IMR-90 (cell line): ENCODE data around the gene GALNT14. TPM values are rescaled to one million over a fixed set of nuclear protein-coding genes. Genes with fewer than 3 reads are reported as not detected.

Experiments
- ATAC-seq: fragments of 200-7000 bp; cut with Tn5 transposase; 2 replicates; pipeline ENCODE4 v1.9.1; 2020; ENCODE audit warnings: low read depth, mild to moderate bottlenecking, moderate library complexity
- BruUV-seq: library from RNA; stranded (reverse); fragments of 400-500 nt; replicated peaks from 2 replicates; lab custom pipeline; 2021; lab: Mats Ljungman, UMichigan
- CTCF ChIA-PET: fragments of 300-600 bp; formaldehyde crosslinking; extraction: SDS; loops from one replicate; lab custom pipeline; 2021; ENCODE audit warnings: antibody characterized with exemption; lab: Yijun Ruan, JAX
- POLR2A ChIA-PET: fragments of 300-600 bp; sonication (Branson Sonifier 250); formaldehyde crosslinking; loops from one replicate; lab custom pipeline; 2022; ENCODE audit warnings: antibody characterized with exemption; ENCODE audit not compliant: unreplicated experiment; lab: Charles Lee
- DNase-seq: peaks from one replicate; pipeline ENCODE4 v3.0.0; 2013
- H2AFZ ChIP-seq: replicated peaks from 2 replicates; pipeline ENCODE3; 2013; ENCODE audit warnings: low read length, mild to moderate bottlenecking; ENCODE audit not compliant: poor library complexity
- H2AK5ac ChIP-seq: 2 replicates; pipeline ENCODE4 v1.6.1; 2013; ENCODE audit warnings: low read depth, low read length, inconsistent platforms
- H2AK9ac ChIP-seq: replicated peaks from 2 replicates; pipeline ENCODE3; 2013; ENCODE audit warnings: mild to moderate bottlenecking, low read depth, low read length, moderate library complexity; ENCODE audit not compliant: poor library complexity
- H2BK120ac ChIP-seq: 2 replicates; pipeline ENCODE4 v1.6.1; 2013; ENCODE audit warnings: low read depth, low read length, inconsistent platforms
- H2BK15ac ChIP-seq: 3 replicates; pipeline ENCODE4 v1.6.1; 2013; ENCODE audit warnings: low read depth, low read length, inconsistent platforms
- H2BK20ac ChIP-seq: 2 replicates; pipeline ENCODE4 v1.6.1; 2013; ENCODE audit warnings: low read depth, mild to moderate bottlenecking, inconsistent platforms, low read length, moderate library complexity
- H2BK5ac ChIP-seq: 2 replicates; pipeline ENCODE4 v1.6.1; 2013; ENCODE audit warnings: mild to moderate bottlenecking, low read depth, low read length, inconsistent platforms; ENCODE audit not compliant: poor library complexity, severe bottlenecking
- H3K14ac ChIP-seq: replicated peaks from 2 replicates; pipeline ENCODE4 v1.6.1; 2013; ENCODE audit warnings: low read depth, low read length, inconsistent platforms
- H3K18ac ChIP-seq: 2 replicates; pipeline ENCODE4 v1.6.1; 2013; ENCODE audit warnings: low read depth, low read length, control low read depth
- H3K23ac ChIP-seq: 2 replicates; pipeline ENCODE4 v1.6.1; 2013; ENCODE audit warnings: low read depth, low read length, inconsistent platforms
- H3K27ac ChIP-seq: 2 replicates; pipeline ENCODE4 v1.5.1; 2013; ENCODE audit warnings: mild to moderate bottlenecking, control low read depth, low read length; ENCODE audit not compliant: insufficient read depth
- H3K27me3 ChIP-seq: 2 replicates; pipeline ENCODE4 v1.6.1; 2013; ENCODE audit warnings: low read length; ENCODE audit not compliant: control insufficient read depth, insufficient read depth
- H3K36me3 ChIP-seq: 2 replicates; pipeline ENCODE4 v1.6.1; 2013; ENCODE audit warnings: low read length, mixed read lengths; ENCODE audit not compliant: control insufficient read depth, insufficient read depth
- H3K4ac ChIP-seq: 2 replicates; pipeline ENCODE4 v1.6.1; 2013; ENCODE audit warnings: low read depth, low read length, inconsistent platforms
- H3K4me1 ChIP-seq: 2 replicates; pipeline ENCODE4 v1.6.1; 2013; ENCODE audit warnings: low read length, mixed read lengths; ENCODE audit not compliant: control insufficient read depth, insufficient read depth
- H3K4me2 ChIP-seq: 2 replicates; pipeline ENCODE4 v1.6.1; 2013; ENCODE audit warnings: low read depth, mild to moderate bottlenecking, control low read depth, low read length, moderate library complexity
- H3K4me3 ChIP-seq: 2 replicates; pipeline ENCODE4 v1.5.1; 2013; ENCODE audit warnings: low read depth, mild to moderate bottlenecking, control low read depth, low read length, moderate library complexity; ENCODE audit not compliant: insufficient read depth
- H3K56ac ChIP-seq: 2 replicates; pipeline ENCODE4 v1.6.1; 2013; ENCODE audit warnings: low read length, inconsistent platforms; ENCODE audit not compliant: insufficient read depth; ENCODE audit errors: extremely low read depth
- H3K79me1 ChIP-seq, 2 experiments: 2 replicates each; pipeline ENCODE4 v1.6.1; 2013; ENCODE audit warnings: low read length in 2 of 2, inconsistent platforms in 1 of 2, low read depth in 1 of 2
- H3K9ac ChIP-seq: 2 replicates; pipeline ENCODE4 v1.6.1; 2013; ENCODE audit warnings: low read depth, low read length, control low read depth
- H3K9me1 ChIP-seq: 2 replicates; pipeline ENCODE4 v1.6.1; 2013; ENCODE audit warnings: low read length, inconsistent platforms; ENCODE audit not compliant: insufficient read depth
- H3K9me3 ChIP-seq: 2 replicates; pipeline ENCODE4 v1.6.1; 2013; ENCODE audit warnings: low read length; ENCODE audit not compliant: control insufficient read depth, insufficient read depth
- H4K20me1 ChIP-seq: 2 replicates; pipeline ENCODE4 v1.6.1; 2013; ENCODE audit warnings: low read length, inconsistent platforms; ENCODE audit not compliant: insufficient read depth
- H4K5ac ChIP-seq: 2 replicates; pipeline ENCODE4 v1.6.1; 2013; ENCODE audit warnings: mild to moderate bottlenecking, low read depth, low read length, control low read depth
- H4K8ac ChIP-seq, 2 experiments: 2 replicates each; pipeline ENCODE4 v1.6.1; 2013; ENCODE audit warnings: low read depth in 2 of 2, low read length in 2 of 2, control low read depth in 1 of 2, inconsistent platforms in 1 of 2
- H4K91ac ChIP-seq: 2 replicates; pipeline ENCODE4 v1.6.1; 2013; ENCODE audit warnings: low read depth, low read length, inconsistent platforms; ENCODE audit not compliant: insufficient read depth
- BHLHE40 ChIP-seq: fragments of 150-350 bp; IDR thresholded peaks from 2 replicates; pipeline ENCODE4 v1.6.1; 2016; ENCODE audit warnings: mild to moderate bottlenecking, low read depth, low read length
- CEBPB ChIP-seq: IDR thresholded peaks from 2 replicates; pipeline ENCODE4 v1.6.1; 2012; ENCODE audit warnings: low read depth, low read length, improper control_type of control experiment
- CHD1 ChIP-seq: IDR thresholded peaks from 2 replicates; pipeline ENCODE4 v1.6.1; 2012; ENCODE audit warnings: low read depth, low read length, improper control_type of control experiment
- CTCF ChIP-seq: conservative IDR thresholded peaks from 2 replicates; pipeline ENCODE4 v1.5.1; 2012; ENCODE audit warnings: mild to moderate bottlenecking, low read depth, low read length, improper control_type of control experiment
- ELK1 ChIP-seq: fragments of 150-350 bp; IDR thresholded peaks from 2 replicates; pipeline ENCODE4 v1.6.1; 2016; ENCODE audit warnings: low read depth, mild to moderate bottlenecking, low read length, moderate library complexity, borderline replicate concordance
- FOS ChIP-seq: fragments of 150-350 bp; IDR thresholded peaks from 2 replicates; pipeline ENCODE4 v1.6.1; 2016; ENCODE audit warnings: low read depth, low read length
- MAFK ChIP-seq: IDR thresholded peaks from 2 replicates; pipeline ENCODE4 v1.6.1; 2012; ENCODE audit warnings: low read depth, low read length, improper control_type of control experiment
- MAZ ChIP-seq: IDR thresholded peaks from 2 replicates; pipeline ENCODE4 v1.6.1; 2012; ENCODE audit warnings: low read depth, mild to moderate bottlenecking, low read length, improper control_type of control experiment, moderate library complexity, borderline replicate concordance
- MXI1 ChIP-seq: IDR thresholded peaks from 2 replicates; pipeline ENCODE4 v1.6.1; 2012; ENCODE audit warnings: low read depth, mild to moderate bottlenecking, low read length, moderate library complexity, borderline replicate concordance
- NFE2L2 ChIP-seq: fragments of 150-350 bp; IDR thresholded peaks from 2 replicates; pipeline ENCODE4 v1.6.1; 2016; ENCODE audit warnings: low read depth, mild to moderate bottlenecking, low read length
- POLR2A ChIP-seq: IDR thresholded peaks from 2 replicates; pipeline ENCODE4 v1.6.1; 2012; ENCODE audit warnings: mild to moderate bottlenecking, low read depth, low read length
- RAD21 ChIP-seq: IDR thresholded peaks from 2 replicates; pipeline ENCODE4 v1.6.1; 2012; ENCODE audit warnings: low read length, improper control_type of control experiment
- RCOR1 ChIP-seq: IDR thresholded peaks from 2 replicates; pipeline ENCODE4 v1.6.1; 2012; ENCODE audit warnings: mild to moderate bottlenecking, low read length, improper control_type of control experiment; ENCODE audit not compliant: insufficient replicate concordance
- RFX5 ChIP-seq: IDR thresholded peaks from 2 replicates; pipeline ENCODE4 v1.8.0; 2012; ENCODE audit warnings: low read depth, mild to moderate bottlenecking, low read length, moderate library complexity
- SMC3 ChIP-seq: fragments of 150-350 bp; IDR thresholded peaks from 2 replicates; pipeline ENCODE4 v1.6.1; 2016; ENCODE audit warnings: low read depth, mild to moderate bottlenecking, antibody characterized with exemption, low read length, moderate library complexity
- WGBS, 2 experiments: methylation state at CpG; one replicate each; pipeline versions ENCODE4 v1.1.5 to v1.1.7; 2013; ENCODE audit warnings: missing lambda C conversion rate in 2 of 2; ENCODE audit not compliant: insufficient read length in 1 of 2; ENCODE audit errors: extremely low coverage in 2 of 2; 5-methylcytosine and 5-hydroxymethylcytosine counted together
- dilution Hi-C: fragments of 300-500 bp; cut with HindIII; formaldehyde crosslinking; loops from one replicate; pipeline ENCODE4 v1.14.3; 2018; ENCODE audit warnings: low sequenced_read_pairs; ENCODE audit not compliant: unreplicated experiment
- in situ Hi-C: fragments of 300-500 bp; cut with MboI; formaldehyde crosslinking; loops from 3 replicates; pipeline ENCODE4 v1.14.3; 2019; ENCODE audit warnings: low sequenced_read_pairs, inconsistent platforms, mixed read lengths
- intact Hi-C: fragments of 100-400 bp; cut with micrococcal nuclease; formaldehyde crosslinking; loops from 2 replicates; pipeline ENCODE4 v1.10.0; 2022
- polyA plus RNA-seq, 3 experiments: library from polyadenylated mRNA; depleted of rRNA; stranded (reverse); fragments of >200 nt; gene quantifications; 2 replicates each; pipeline ENCODE4 v1.2.3, GENCODE V29; 2012; ENCODE audit warnings: low replicate concordance in 1 of 3
- total RNA-seq: library from RNA; depleted of rRNA; stranded (reverse); fragments of >200 nt; gene quantifications from 2 replicates; pipeline ENCODE4 v1.2.3, GENCODE V29; 2012
- TF ChIP-seq, protein P1 (sequence below): fragments of 150-350 bp; IDR thresholded peaks from 2 replicates; pipeline ENCODE4 v1.6.1; 2017; ENCODE audit warnings: mild to moderate bottlenecking, antibody characterized with exemption, low read length, low read depth

Gene GALNT14
- total and polyA plus RNA-seq, 2 of the 4 experiments (the other 2 are of a cell fraction) = 0.15 to 0.18 TPM

DNA sequence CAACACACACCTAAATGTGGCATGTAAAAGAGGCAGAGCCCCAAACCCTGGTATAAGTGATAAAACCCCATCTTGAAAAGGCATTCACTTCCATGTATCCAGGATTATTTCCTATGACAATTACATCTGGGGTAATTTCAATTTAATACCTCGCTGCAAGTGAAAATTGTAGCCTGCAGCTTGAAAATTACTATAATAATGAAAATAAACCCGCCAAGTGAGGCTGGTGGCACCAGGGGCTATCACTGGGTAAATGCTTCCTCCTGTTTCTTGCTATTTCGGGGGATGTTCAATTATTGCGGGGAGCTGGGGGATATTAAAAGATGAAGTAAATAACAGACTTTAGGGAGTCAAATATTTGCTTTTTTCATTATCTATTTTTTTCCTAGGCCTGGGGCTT lies 171.5 kb downstream of the GALNT14 start:
- no peak overlapping the region for H4K8ac ChIP-seq
- no peak overlapping the region for H3K14ac ChIP-seq
- ATAC-seq (no peak), DNase-seq (no peak)
- H4K5ac ChIP-seq = no peak overlapping the region
- H2BK20ac ChIP-seq = no peak overlapping the region
- no peak overlapping the region for H2AFZ ChIP-seq
- no peak overlapping the region for H3K27ac ChIP-seq
- no peak overlapping the region for H3K23ac ChIP-seq
- H3K27me3 ChIP-seq = no peaks in the 10 kb centered on the region; the same call in none of the 2 replicates
- H4K91ac ChIP-seq = no peak overlapping the region
- intact Hi-C loops (no loop called here), dilution Hi-C loops (no loop called here), in situ Hi-C loops (no loop called here)
- no TSS peak for BruUV-seq
- TF ChIP-seq RCOR1 (no peak), RAD21 (no peak), SMC3 (no peak), MAFK (no peak), CHD1 (no peak), MAZ (no peak), NFE2L2 (no peak), RFX5 (no peak), CEBPB (no peak), ELK1 (no peak), POLR2A (no peak), FOS (no peak), MXI1 (no peak), BHLHE40 (no peak), CTCF (no peak)
- TF ChIP-seq, protein P1, sequence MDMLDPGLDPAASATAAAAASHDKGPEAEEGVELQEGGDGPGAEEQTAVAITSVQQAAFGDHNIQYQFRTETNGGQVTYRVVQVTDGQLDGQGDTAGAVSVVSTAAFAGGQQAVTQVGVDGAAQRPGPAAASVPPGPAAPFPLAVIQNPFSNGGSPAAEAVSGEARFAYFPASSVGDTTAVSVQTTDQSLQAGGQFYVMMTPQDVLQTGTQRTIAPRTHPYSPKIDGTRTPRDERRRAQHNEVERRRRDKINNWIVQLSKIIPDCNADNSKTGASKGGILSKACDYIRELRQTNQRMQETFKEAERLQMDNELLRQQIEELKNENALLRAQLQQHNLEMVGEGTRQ = no peak
- H3K4me2 ChIP-seq = no peak overlapping the region
- ChIA-PET CTCF (no interaction called here), POLR2A (no interaction called here)
- H2BK5ac ChIP-seq = no peak overlapping the region
- H3K4ac ChIP-seq = no peak overlapping the region
- no peaks in the 10 kb centered on the region for H3K79me1 ChIP-seq
- no peak overlapping the region for H2AK5ac ChIP-seq
- H2BK120ac ChIP-seq = no peak overlapping the region
- no peaks in the 10 kb centered on the region for H3K4me1 ChIP-seq
- H3K9me3 ChIP-seq = no peaks in the 10 kb centered on the region
- H3K56ac ChIP-seq = no peak overlapping the region
- H3K9ac ChIP-seq = no peak overlapping the region
- H4K20me1 ChIP-seq = no peaks in the 10 kb centered on the region
- WGBS, 2 experiments = no CpG with 5 or more reads among the region's 4 CpGs
- H3K9me1 ChIP-seq = no peaks in the 10 kb centered on the region; the same call in 1 of the 2 replicates
- H2AK9ac ChIP-seq = no peak overlapping the region
- H3K4me3 ChIP-seq = no peak overlapping the region
- no peaks in the 10 kb centered on the region for H3K36me3 ChIP-seq
- H3K18ac ChIP-seq = no peak overlapping the region
- no peak overlapping the region for H2BK15ac ChIP-seq
